ENCODE measurements around the gene POLR3G. TPM values are rescaled to one million over a fixed set of nuclear protein-coding genes. Genes with fewer than 3 reads are reported as not detected.

Gene POLR3G
- total and polyA plus RNA-seq, 2 of the 13 experiments (the other 11 are each of a cell fraction or from before 2014, with no cell fraction given): 1.2 to 7.3 TPM

GRCh38 chr5:90528601-90529193, 54.0 kb downstream of the POLR3G start:
- intact Hi-C loops (cut with micrococcal nuclease; ENCODE audit: unreplicated experiment) (loop anchor here (1.0 kb wide), 2 partner anchors 54 to 119 kb away; partner anchors contain the start of genes CETN3, MBLAC2 and POLR3G), in situ Hi-C loops (cut with HindIII; ENCODE audit: extremely low pct_ligation_motif_present, low pct_unique_long_range_greater_than_20kb) (no loop called here)
- Histone ChIP-seq H3K4me1 (ENCODE audit: insufficient read depth, low read length) (peaks cover 30% of the 10 kb centered on the region), H3K9me3 (ENCODE audit: low read length) (no peaks in the 10 kb centered on the region), H3K4me2 (ENCODE audit: low read depth, low read length) (peak overlapping the region; percentile 84), H2AFZ (ENCODE audit: low read length) (peak overlapping the region; percentile 34), H3K79me2 (ENCODE audit: insufficient read depth, low read length) (peaks cover 34% of the 10 kb centered on the region), H3K9ac (ENCODE audit: insufficient read depth, low read depth, low read length) (peak overlapping the region; percentile 98), H3K27ac (ENCODE audit: extremely low read length, insufficient read depth, low read length) (peak overlapping the region; percentile 82), H3K36me3 (replicated peaks in 1 of 2; ENCODE audit: control insufficient read depth in 1 of 2, insufficient read depth in 2 of 2, low read length in 2 of 2) (no peaks in the 10 kb centered on the region; a peak in 1 of 5 replicates), H3K4me3 (replicated peaks in 1 of 3; ENCODE audit: insufficient read depth in 1 of 3, low read depth in 2 of 3, low read length in 3 of 3) (peak overlapping the region; percentile 87 to 99 (median 97)), H4K20me1 (ENCODE audit: insufficient read depth, low read length) (no peaks in the 10 kb centered on the region; the same call in 1 of the 2 replicates), H3K27me3 (ENCODE audit: control insufficient read depth in 1 of 2, insufficient read depth in 2 of 2, low read length in 2 of 2) (peaks cover 0 to 4% of the 10 kb centered on the region in 2 experiments; a peak in 1 of 5 replicates)
- 0% methylated on average over 15 of the region's 18 CpGs for WGBS (ENCODE audit: low lambda C conversion rate)
- FAIRE-seq (no peak), ATAC-seq (peak; percentile 22), DNase-seq (ENCODE audit: low spot score) (no peak)
- POLR2A ChIA-PET: interaction anchor here (1.1 to 1.9 kb wide), 3 partner anchors 54 to 119 kb away, joined by 4 to 9 read pairs (median 4); partner anchors contain the start of genes CETN3, MBLAC2 and POLR3G
- no TSS peak for BruUV-seq (replicated peaks)
- no peak for TF ChIP-seq SIN3B (IDR thresholded peaks at IDR 0.05; ENCODE audit: low read length)
- peak; percentile 9; the same call in 1 of the 2 replicates for TF ChIP-seq DMTF1 (CRISPR knock-in tag; IDR thresholded peaks at IDR 0.05)
- TF ChIP-seq ARID2 (CRISPR knock-in tag; IDR thresholded peaks at IDR 0.05; ENCODE audit: borderline replicate concordance): peak; percentile 74; the same call in 1 of the 2 replicates
- TF ChIP-seq RCOR2 (CRISPR knock-in tag; IDR thresholded peaks at IDR 0.05): no peak
- TF ChIP-seq ZC3H13 (CRISPR knock-in tag; IDR thresholded peaks at IDR 0.05): 0 out of 2 replicates have a peak, but pooled peaks have one; percentile 25
- no peak for TF ChIP-seq ZNF24 (IDR thresholded peaks at IDR 0.05)
- no peak for TF ChIP-seq ZNF251 (CRISPR knock-in tag; IDR thresholded peaks at IDR 0.05)
- TF ChIP-seq KLF15 (CRISPR knock-in tag; IDR thresholded peaks at IDR 0.05; ENCODE audit: borderline replicate concordance): 0 out of 2 replicates have a peak, but pooled peaks have one; percentile 18
- TF ChIP-seq TOPORS (CRISPR knock-in tag; IDR thresholded peaks at IDR 0.05): peak; percentile 49; the same call in 1 of the 2 replicates
- 0 out of 2 replicates have a peak, but pooled peaks have one; percentile 16 for TF ChIP-seq SNAPC5 (CRISPR knock-in tag; IDR thresholded peaks at IDR 0.05; ENCODE audit: borderline replicate concordance)
- TF ChIP-seq ZNF331 (CRISPR knock-in tag; IDR thresholded peaks at IDR 0.05): no peak
- no peak for TF ChIP-seq ZMAT3 (CRISPR knock-in tag; conservative IDR thresholded peaks at IDR 0.05)
- peak; percentile 21; the same call in 1 of the 2 replicates for TF ChIP-seq BATF2 (CRISPR knock-in tag; IDR thresholded peaks at IDR 0.05)
- TF ChIP-seq MAF1 (CRISPR knock-in tag; IDR thresholded peaks at IDR 0.05; ENCODE audit: borderline replicate concordance): 0 out of 2 replicates have a peak, but pooled peaks have one; percentile 7
- peak; percentile 15; the same call in 1 of the 2 replicates for TF ChIP-seq SMYD3 (CRISPR knock-in tag; IDR thresholded peaks at IDR 0.05)
- CTCF ChIA-PET (ENCODE audit: low intra/inter-chr PET ratio, low total read pairs): interaction anchor here (3.1 kb wide), 1 partner anchor 88 kb away, joined by 35 read pairs; no protein-coding TSS in a partner anchor

Measured in HepG2 (cell line).